Measurements from ENCODE around the gene SMYD1. TPM values are rescaled to one million over a fixed set of nuclear protein-coding genes. Genes with fewer than 3 reads are reported as not detected.

The SMYD1 gene
- total RNA-seq, 1 donor from 2014 or later = not detected

GRCh38 chr2:88024509-88024908, 43.1 kb upstream of the SMYD1 start:
- no peak for TF ChIP-seq CTCF (IDR thresholded peaks at IDR 0.05)
- Mint-ChIP-seq H3K4me3 (ENCODE audit: unreplicated experiment) (no peak overlapping the region), H3K27ac (ENCODE audit: unreplicated experiment) (no peak overlapping the region), H3K9me3 (ENCODE audit: low read depth) (no peaks in the 10 kb centered on the region), H3K36me3 (ENCODE audit: low read depth) (peaks cover 19% of the 10 kb centered on the region), H3K27me3 (ENCODE audit: low read depth) (no peaks in the 10 kb centered on the region), H3K4me1 (ENCODE audit: low read depth) (no peaks in the 10 kb centered on the region)
- DNase-seq (ENCODE audit: low spot score) = no peak

GRCh38 chr2:88027697-88028389, 39.8 kb upstream of the SMYD1 start:
- no peak for DNase-seq (ENCODE audit: low spot score)
- no peak for TF ChIP-seq CTCF (IDR thresholded peaks at IDR 0.05)
- Mint-ChIP-seq H3K36me3 (ENCODE audit: low read depth) (peaks cover 22% of the 10 kb centered on the region), H3K4me1 (ENCODE audit: low read depth) (no peaks in the 10 kb centered on the region), H3K27me3 (ENCODE audit: low read depth) (no peaks in the 10 kb centered on the region), H3K9me3 (ENCODE audit: low read depth) (no peaks in the 10 kb centered on the region), H3K27ac (ENCODE audit: unreplicated experiment) (no peak overlapping the region), H3K4me3 (ENCODE audit: unreplicated experiment) (no peak overlapping the region)

- Mint-ChIP-seq H3K9me3 (ENCODE audit: low read depth) (no peaks in the 10 kb centered on the region), H3K27ac (ENCODE audit: unreplicated experiment) (no peak overlapping the region), H3K27me3 (ENCODE audit: low read depth) (no peaks in the 10 kb centered on the region), H3K4me1 (ENCODE audit: low read depth) (no peaks in the 10 kb centered on the region), H3K4me3 (ENCODE audit: unreplicated experiment) (no peak overlapping the region), H3K36me3 (ENCODE audit: low read depth) (peaks cover 27% of the 10 kb centered on the region)
- TF ChIP-seq CTCF (IDR thresholded peaks at IDR 0.05) = no peak
- DNase-seq (ENCODE audit: low spot score) = no peak
These were observed 38.7 kb upstream of the SMYD1 start for GRCh38 chr2:88028931-88029330.

GRCh38 chr2:88032070-88032702, 35.4 kb upstream of the SMYD1 start:
- Mint-ChIP-seq H3K9me3 (ENCODE audit: low read depth) (peaks cover 3% of the 10 kb centered on the region), H3K4me3 (ENCODE audit: unreplicated experiment) (no peak overlapping the region), H3K4me1 (ENCODE audit: low read depth) (peaks cover 12% of the 10 kb centered on the region), H3K27me3 (ENCODE audit: low read depth) (no peaks in the 10 kb centered on the region), H3K36me3 (ENCODE audit: low read depth) (peaks cover 33% of the 10 kb centered on the region), H3K27ac (ENCODE audit: unreplicated experiment) (no peak overlapping the region)
- no peak for DNase-seq (ENCODE audit: low spot score)
- TF ChIP-seq CTCF (IDR thresholded peaks at IDR 0.05) = no peak

GRCh38 chr2:88036182-88036581, 31.4 kb upstream of the SMYD1 start:
- TF ChIP-seq CTCF (IDR thresholded peaks at IDR 0.05) = no peak
- H3K4me1 Mint-ChIP-seq (ENCODE audit: low read depth) = peaks cover 35% of the 10 kb centered on the region
- no peak overlapping the region for H3K27ac Mint-ChIP-seq (ENCODE audit: unreplicated experiment)

More at GRCh38 chr2:88036182-88036581, 31.4 kb upstream of the SMYD1 start:
- Mint-ChIP-seq H3K27me3 (ENCODE audit: low read depth) (no peaks in the 10 kb centered on the region), H3K4me3 (ENCODE audit: unreplicated experiment) (no peak overlapping the region), H3K36me3 (ENCODE audit: low read depth) (peaks cover 19% of the 10 kb centered on the region), H3K9me3 (ENCODE audit: low read depth) (peaks cover 3% of the 10 kb centered on the region)
- no peak for DNase-seq (ENCODE audit: low spot score)

All from chondrocyte (in vitro differentiated cells).